ENCODE results near the gene OR6K3.

The OR6K3 gene

DNA sequence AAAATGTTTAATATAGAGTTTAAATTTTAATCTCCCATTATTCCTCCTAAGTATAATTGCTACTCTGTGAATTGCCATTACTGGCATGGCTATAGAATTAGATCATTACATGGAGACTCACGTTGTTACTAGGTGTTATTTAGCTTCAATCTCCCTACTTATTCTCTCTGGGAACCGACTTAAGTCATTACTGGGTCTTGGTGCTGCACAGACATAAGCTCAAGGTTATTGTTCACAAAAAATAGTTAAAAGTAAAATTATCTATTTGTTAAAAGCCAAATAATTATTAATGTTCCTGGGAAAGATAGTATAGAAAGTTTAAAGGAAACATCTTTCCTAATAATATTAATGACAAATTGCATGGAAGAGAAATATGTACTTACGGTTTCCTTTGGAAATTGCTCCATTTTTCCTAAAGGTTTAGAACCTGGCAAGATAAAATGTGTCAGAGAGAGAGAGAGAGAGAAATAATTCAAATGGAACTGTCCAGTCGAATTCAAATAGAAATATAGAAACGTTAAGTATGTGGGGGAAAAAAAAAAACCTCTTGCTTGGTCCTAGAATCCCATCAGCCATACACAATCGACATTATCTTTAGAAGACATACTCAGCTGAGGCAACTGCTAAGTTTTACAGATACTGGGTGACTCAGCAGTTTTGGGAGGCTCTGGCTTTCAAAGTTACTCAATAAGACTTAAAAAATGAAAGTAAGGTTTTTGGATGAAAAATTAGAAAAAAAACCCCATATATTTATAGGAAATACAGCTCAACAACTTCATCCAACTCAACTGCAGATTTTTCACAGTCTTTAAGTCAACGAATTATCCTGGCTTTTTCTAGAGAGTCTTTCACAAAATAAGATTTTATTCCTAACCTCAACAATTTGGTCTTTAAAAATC, 34.2 kb downstream of the OR6K3 start, which contains the start of gene SPTA1:
Gene SPTA1, minus strand, starts transcription at position 605 of the 899 bp plus-strand sequence. Its CDS starts 198 bp downstream, at position 407.
- no peak for DNase-seq

DNA sequence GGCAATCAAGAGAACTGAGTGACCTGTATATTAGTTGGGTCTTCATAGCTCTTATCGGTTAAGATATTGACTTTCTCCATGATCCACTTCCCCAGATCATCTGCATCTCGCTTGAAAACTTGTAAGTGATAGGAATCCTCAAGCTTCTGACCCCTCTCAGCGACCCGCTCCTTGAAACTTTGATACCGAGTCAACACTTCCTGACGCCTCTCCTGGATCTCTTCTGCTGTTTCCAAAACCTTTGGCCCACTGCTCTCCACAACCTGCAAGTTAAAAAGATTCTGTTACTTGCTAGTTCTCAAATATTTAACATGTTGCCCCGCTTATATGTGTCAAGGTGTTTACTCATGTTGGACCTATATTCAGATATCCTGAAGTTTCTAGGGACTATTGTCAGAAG, 35.4 kb downstream of the OR6K3 start:
- no peak for DNase-seq

DNA sequence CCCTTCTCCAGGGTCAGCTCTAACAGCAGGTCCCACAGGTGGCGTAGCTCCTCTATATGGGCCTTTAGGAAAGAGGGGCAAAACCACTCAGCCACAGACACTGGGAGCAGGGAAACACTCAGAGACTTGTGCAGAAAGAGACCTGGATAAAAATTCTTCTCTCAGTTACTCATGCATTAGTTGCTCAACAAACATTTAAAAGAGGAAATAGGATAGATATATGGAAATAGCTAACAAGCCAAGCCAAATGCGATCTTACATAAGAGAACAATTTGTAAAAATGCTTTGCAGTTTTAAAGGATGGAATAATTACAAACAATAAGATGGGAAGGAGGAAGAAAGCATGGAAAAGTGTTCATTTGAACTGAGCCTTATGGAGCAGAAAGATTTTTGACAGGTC, 38.9 kb downstream of the OR6K3 start:
- DNase-seq, result no peak

DNA sequence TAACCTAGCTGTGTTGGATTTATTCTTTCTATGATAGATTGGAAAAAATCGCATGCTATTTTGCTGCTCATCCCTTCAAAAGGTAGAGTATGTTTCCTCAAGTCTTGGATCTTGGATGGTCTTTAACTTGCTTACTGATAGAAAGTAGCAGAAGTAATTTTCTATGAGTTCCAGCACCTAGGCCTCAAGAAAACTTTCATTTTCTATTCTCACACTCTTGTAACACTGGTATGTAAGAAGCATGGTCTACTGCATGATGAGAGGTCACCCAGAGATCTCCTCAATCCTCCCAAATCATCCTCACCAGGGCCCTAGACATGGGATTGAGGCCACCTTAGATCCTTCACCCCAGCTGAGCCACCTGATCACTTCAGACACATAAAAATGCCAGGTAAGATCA, 41.2 kb downstream of the OR6K3 start:
- no peak for DNase-seq

DNA sequence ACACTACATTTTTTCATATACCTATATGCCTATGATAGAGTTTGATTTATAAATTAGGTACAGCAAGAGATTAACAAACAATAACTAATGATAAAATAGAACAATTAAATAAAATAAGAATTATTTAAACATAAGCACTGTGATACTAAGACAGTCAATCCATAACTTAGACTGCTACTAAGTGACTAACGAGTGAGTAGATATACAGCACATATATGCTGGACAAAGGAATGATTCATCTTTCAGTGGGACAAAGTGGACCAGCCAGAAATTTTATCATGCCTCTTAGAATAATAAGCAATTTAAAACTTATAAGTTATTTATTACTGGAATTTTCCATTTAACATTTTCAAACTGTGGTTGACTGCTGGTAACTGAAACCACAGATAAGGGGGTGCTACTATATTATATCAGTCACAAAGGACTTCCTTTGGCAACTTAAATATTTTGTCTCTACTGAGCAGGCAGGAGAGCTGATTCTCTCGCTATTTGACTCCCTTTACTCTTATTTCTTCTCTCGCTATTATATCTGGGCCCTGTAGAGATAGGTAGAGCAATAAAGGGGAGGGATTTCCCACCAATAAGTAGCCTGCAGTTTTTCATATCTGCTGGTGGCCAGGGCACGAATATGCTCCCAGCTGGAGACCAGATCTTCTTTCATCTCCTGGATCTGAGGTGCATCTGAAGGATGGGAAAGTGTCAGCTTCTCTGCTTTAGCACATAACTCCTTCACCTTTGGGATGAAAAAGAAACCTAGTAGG, 44.8 kb downstream of the OR6K3 start:
- no peak for DNase-seq

DNA sequence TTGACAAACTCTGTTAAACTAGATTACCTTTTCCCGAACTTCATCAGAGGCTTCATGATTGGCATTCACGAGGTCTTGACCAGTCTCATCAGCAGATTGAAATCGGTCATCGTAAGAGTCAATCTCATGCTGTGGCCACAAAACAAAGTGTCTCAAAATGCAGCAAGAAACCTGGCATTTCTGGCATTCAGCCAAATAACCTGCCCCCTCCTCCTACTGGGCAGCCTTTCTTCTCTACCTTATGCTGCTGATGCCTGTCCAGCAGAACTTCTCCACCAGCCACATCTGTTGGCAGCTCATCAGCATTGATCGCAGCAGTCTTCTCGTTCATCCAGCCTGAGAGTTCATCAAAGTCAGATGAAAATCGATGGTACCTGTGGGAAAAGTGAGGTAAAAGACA, 46.2 kb downstream of the OR6K3 start:
- DNase-seq, result no peak

Measured in stimulated activated CD4-positive, alpha-beta T cell treated with anti-CD3 and anti-CD28 coated beads, Interleukin-2, amount 100 ng/mL, for 24 hours (primary cell).